Skeletal muscle tissue (tissue), 4 donors: Measurements from ENCODE around the gene SLC28A1. TPM values are rescaled to one million over a fixed set of nuclear protein-coding genes. Genes with fewer than 3 reads are reported as not detected.
"Not testable (repeated sequence)": the region's sequence is repeated elsewhere in the genome, so short reads cannot be mapped to it uniquely, and the experiment has no call there.

ENCODE experiments used
- H3K27ac ChIP-seq: one replicate; pipeline ENCODE4 v1.7.0; 2013; ENCODE audit warnings: mild to moderate bottlenecking, low read depth, low read length, inconsistent platforms
- H3K27me3 ChIP-seq, 3 donors: one replicate each; pipeline ENCODE4 v1.7.0; 2013; ENCODE audit warnings: low read length in 3 of 3; ENCODE audit not compliant: control insufficient read depth in 3 of 3, insufficient read depth in 3 of 3
- H3K36me3 ChIP-seq, 3 donors: one replicate each; pipeline ENCODE4 v1.7.0; 2013; ENCODE audit warnings: low read length in 3 of 3; ENCODE audit not compliant: control insufficient read depth in 3 of 3, insufficient read depth in 3 of 3
- H3K4me1 ChIP-seq, 3 donors: one replicate each; pipeline ENCODE4 v1.7.0; 2013; ENCODE audit warnings: low read length in 3 of 3, mild to moderate bottlenecking in 3 of 3; ENCODE audit not compliant: control insufficient read depth in 3 of 3, insufficient read depth in 3 of 3
- H3K4me3 ChIP-seq, 3 donors: one replicate each; pipeline ENCODE4 v1.7.0; 2013; ENCODE audit warnings: low read length in 3 of 3
- H3K9ac ChIP-seq, 3 donors: one replicate each; pipeline ENCODE4 v1.7.0; 2013; ENCODE audit warnings: low read length in 3 of 3, mild to moderate bottlenecking in 3 of 3, moderate library complexity in 2 of 3, low read depth in 1 of 3
- H3K9me3 ChIP-seq, 3 donors: one replicate each; pipeline ENCODE4 v1.7.0; 2013; ENCODE audit warnings: low read length in 3 of 3; ENCODE audit not compliant: control insufficient read depth in 3 of 3
- total RNA-seq: library from RNA; depleted of rRNA; stranded (reverse); fragments of >200 nt; gene quantifications from one replicate; pipeline ENCODE4 v1.2.3, GENCODE V29; 2014
- donor health status: Osteomylitis.

Gene SLC28A1
- total RNA-seq, 1 donor from 2014 or later: 0.52 TPM

GRCh38 chr15:84844964-84845363, 39.5 kb upstream of the SLC28A1 start:
- Histone ChIP-seq H3K27ac (peak overlapping the region; percentile 57), H3K9me3 (no peaks in the 10 kb centered on the region), H3K27me3 (no peaks in the 10 kb centered on the region), H3K4me3 (no peak overlapping the region), H3K4me1 (peaks cover 34 to 42% (median 39%) of the 10 kb centered on the region in 3 donors), H3K9ac (peak overlapping the region in 1 of 3 donors; percentile 43), H3K36me3 (peaks cover 10 to 21% (median 18%) of the 10 kb centered on the region in 3 donors)

- H3K9ac ChIP-seq, H3K9me3 ChIP-seq, H3K4me3 ChIP-seq, H3K27me3 ChIP-seq: not testable (repeated sequence)
- H3K27ac ChIP-seq: peak overlapping the region; percentile 57
- peaks cover 27 to 35% (median 32%) of the 10 kb centered on the region in 3 donors for H3K4me1 ChIP-seq
- H3K36me3 ChIP-seq: peaks cover 6 to 18% (median 18%) of the 10 kb centered on the region in 3 donors
Observed at GRCh38 chr15:84845631-84846030, 38.8 kb upstream of the SLC28A1 start.

GRCh38 chr15:84846269-84846668, 38.2 kb upstream of the SLC28A1 start:
- H3K4me1 ChIP-seq: peaks cover 21 to 29% (median 26%) of the 10 kb centered on the region in 3 donors
- H3K27ac ChIP-seq: peak overlapping the region; percentile 25
- H3K36me3 ChIP-seq: peaks cover 5 to 18% (median 15%) of the 10 kb centered on the region in 3 donors
- H3K4me3 ChIP-seq: no peak overlapping the region
- no peak overlapping the region for H3K9ac ChIP-seq
- no peaks in the 10 kb centered on the region for H3K27me3 ChIP-seq
- H3K9me3 ChIP-seq: no peaks in the 10 kb centered on the region

- H3K4me1 ChIP-seq: peaks cover 11 to 21% (median 14%) of the 10 kb centered on the region in 3 donors
- no peaks in the 10 kb centered on the region for H3K27me3 ChIP-seq
- no peak overlapping the region for H3K4me3 ChIP-seq
- H3K36me3 ChIP-seq: peaks cover 4 to 16% (median 13%) of the 10 kb centered on the region in 3 donors
- H3K9ac ChIP-seq: no peak overlapping the region
- no peaks in the 10 kb centered on the region for H3K9me3 ChIP-seq
- H3K27ac ChIP-seq: no peak overlapping the region
Observed at GRCh38 chr15:84847382-84847781, 37.1 kb upstream of the SLC28A1 start.

GRCh38 chr15:84852212-84852611, 32.2 kb upstream of the SLC28A1 start:
- peaks cover 14 to 29% (median 21%) of the 10 kb centered on the region in 3 donors for H3K36me3 ChIP-seq
- no peak overlapping the region for H3K27ac ChIP-seq
- H3K9me3 ChIP-seq: no peaks in the 10 kb centered on the region
- no peak overlapping the region for H3K4me3 ChIP-seq
- H3K9ac ChIP-seq: no peak overlapping the region
- peaks cover 8 to 29% (median 12%) of the 10 kb centered on the region in 3 donors for H3K4me1 ChIP-seq
- no peaks in the 10 kb centered on the region for H3K27me3 ChIP-seq

- Histone ChIP-seq H3K27ac (peak overlapping the region; percentile 8), H3K27me3 (no peaks in the 10 kb centered on the region), H3K9me3 (no peaks in the 10 kb centered on the region), H3K4me1 (peaks cover 8 to 34% (median 19%) of the 10 kb centered on the region in 3 donors), H3K36me3 (peaks cover 40 to 56% (median 49%) of the 10 kb centered on the region in 3 donors), H3K4me3 (peak overlapping the region in 1 of 3 donors; percentile 41), H3K9ac (peak overlapping the region in 2 of 3 donors; percentile 4 to 55)
Observed at GRCh38 chr15:84855136-84855535, 29.3 kb upstream of the SLC28A1 start.

- peaks cover 45 to 58% (median 53%) of the 10 kb centered on the region in 3 donors for H3K36me3 ChIP-seq
- H3K27me3 ChIP-seq: no peaks in the 10 kb centered on the region
- no peak overlapping the region for H3K9ac ChIP-seq
- no peaks in the 10 kb centered on the region for H3K9me3 ChIP-seq
- no peak overlapping the region for H3K27ac ChIP-seq
- peaks cover 8 to 34% (median 19%) of the 10 kb centered on the region in 3 donors for H3K4me1 ChIP-seq
- H3K4me3 ChIP-seq: no peak overlapping the region
Observed at GRCh38 chr15:84855765-84856164, 28.7 kb upstream of the SLC28A1 start.

GRCh38 chr15:84856731-84857417, 27.6 kb upstream of the SLC28A1 start:
- no peaks in the 10 kb centered on the region for H3K9me3 ChIP-seq
- no peaks in the 10 kb centered on the region for H3K27me3 ChIP-seq
- H3K4me1 ChIP-seq: peaks cover 8 to 31% (median 19%) of the 10 kb centered on the region in 3 donors
- H3K27ac ChIP-seq: no peak overlapping the region
- H3K36me3 ChIP-seq: peaks cover 52 to 62% (median 52%) of the 10 kb centered on the region in 3 donors
- peak overlapping the region in 1 of 3 donors; percentile 19 for H3K9ac ChIP-seq
- H3K4me3 ChIP-seq: no peak overlapping the region

- Histone ChIP-seq H3K27ac (no peak overlapping the region), H3K27me3 (no peaks in the 10 kb centered on the region), H3K4me3 (no peak overlapping the region), H3K36me3 (peaks cover 55 to 65% (median 58%) of the 10 kb centered on the region in 3 donors), H3K4me1 (peaks cover 8 to 30% (median 19%) of the 10 kb centered on the region in 3 donors), H3K9me3 (no peaks in the 10 kb centered on the region), H3K9ac (peak overlapping the region in 1 of 3 donors; percentile 50)
Observed at GRCh38 chr15:84857418-84858004, 27.0 kb upstream of the SLC28A1 start.

GRCh38 chr15:84858231-84858630, 26.2 kb upstream of the SLC28A1 start:
- H3K36me3 ChIP-seq: peaks cover 60 to 73% (median 65%) of the 10 kb centered on the region in 3 donors
- H3K4me1 ChIP-seq: peaks cover 8 to 26% (median 19%) of the 10 kb centered on the region in 3 donors
- no peak overlapping the region for H3K27ac ChIP-seq

More at GRCh38 chr15:84858231-84858630, 26.2 kb upstream of the SLC28A1 start:
- H3K4me3 ChIP-seq: no peak overlapping the region
- H3K27me3 ChIP-seq: no peaks in the 10 kb centered on the region
- no peaks in the 10 kb centered on the region for H3K9me3 ChIP-seq
- peak overlapping the region in 2 of 3 donors; percentile 6 to 57 for H3K9ac ChIP-seq
